Activated naive CD4-positive, alpha-beta T cell treated with anti-CD3 and anti-CD28 coated beads for 36 hours (primary cell): Measurements from ENCODE around the gene KAZN. TPM values are rescaled to one million over a fixed set of nuclear protein-coding genes. Genes with fewer than 3 reads are reported as not detected.
"Not testable (repeated sequence)": the region's sequence is repeated elsewhere in the genome, so short reads cannot be mapped to it uniquely, and the experiment has no call there.

Experiments used
- CTCF ChIA-PET: fragments of 350-600 bp; sonication (Branson Sonifier 250); formaldehyde crosslinking; loops from one replicate; lab custom pipeline; 2021; ENCODE audit warnings: antibody characterized with exemption; lab: Charles Lee
- DNase-seq: peaks from one replicate; pipeline ENCODE4 v3.0.0-alpha.2; 2020
- H3K27ac Mint-ChIP-seq: one replicate; pipeline ENCODE4 v1.8.0; 2021; ENCODE audit warnings: mild to moderate bottlenecking, mixed read lengths
- H3K27me3 Mint-ChIP-seq: one replicate; pipeline ENCODE4 v1.8.0; 2021; ENCODE audit warnings: low read depth, mixed read lengths
- H3K36me3 Mint-ChIP-seq: one replicate; pipeline ENCODE4 v1.8.0; 2021; ENCODE audit warnings: low read depth, mixed read lengths
- H3K4me1 Mint-ChIP-seq: one replicate; pipeline ENCODE4 v1.8.0; 2021; ENCODE audit warnings: low read depth, mixed read lengths
- H3K4me3 Mint-ChIP-seq: one replicate; pipeline ENCODE4 v1.8.0; 2021; ENCODE audit warnings: mild to moderate bottlenecking, moderate library complexity, mixed read lengths
- H3K9me3 Mint-ChIP-seq: one replicate; pipeline ENCODE4 v1.8.0; 2021; ENCODE audit warnings: mixed read lengths
- intact Hi-C: fragments of 100-400 bp; cut with micrococcal nuclease; formaldehyde crosslinking; loops from one replicate; pipeline ENCODE4 v1.15.1; 2023
- total RNA-seq, 2 experiments: library from RNA; stranded (reverse); gene quantifications; one replicate each; pipeline ENCODE4 v1.2.3, GENCODE V29; 2021

The KAZN gene
- total RNA-seq, 2 experiments from 2014 or later = 0.55 to 0.59 TPM

GRCh38 chr1:15040685-15041084, 442.2 kb downstream of the KAZN start:
- H3K27ac Mint-ChIP-seq, DNase-seq, H3K27me3 Mint-ChIP-seq, H3K4me3 Mint-ChIP-seq, H3K9me3 Mint-ChIP-seq, H3K4me1 Mint-ChIP-seq, intact Hi-C loops, H3K36me3 Mint-ChIP-seq: not testable (repeated sequence)
- CTCF ChIA-PET = interaction anchor here (0.6 to 1.6 kb wide), 2 partner anchors 13 to 751 kb away, joined by 4 read pairs; no protein-coding TSS in a partner anchor

DNA sequence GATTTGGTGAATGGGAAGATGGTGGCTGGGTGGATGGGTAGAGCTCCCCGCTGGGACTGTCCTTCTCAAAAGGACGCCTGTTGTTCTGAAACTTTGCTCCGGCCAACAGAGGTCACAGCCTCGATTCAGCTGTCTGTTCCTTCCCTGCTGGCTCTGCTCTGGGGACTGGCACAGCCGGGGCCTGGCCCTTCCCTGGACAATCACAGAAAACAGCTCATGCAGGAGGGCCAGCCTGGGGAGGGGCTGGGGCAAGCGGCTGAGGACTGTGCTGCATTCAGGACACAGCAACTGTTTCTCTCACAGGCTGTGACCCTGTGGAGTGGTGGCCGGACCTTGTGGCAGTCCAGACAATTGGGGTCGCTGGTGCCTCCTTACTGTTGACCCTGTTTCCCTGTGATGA, 444.4 kb downstream of the KAZN start:
- no peak overlapping the region for H3K4me3 Mint-ChIP-seq
- no peaks in the 10 kb centered on the region for H3K27me3 Mint-ChIP-seq
- intact Hi-C loops = no loop called here
- H3K36me3 Mint-ChIP-seq = no peaks in the 10 kb centered on the region
- DNase-seq = no peak
- no peak overlapping the region for H3K27ac Mint-ChIP-seq
- CTCF ChIA-PET = interaction anchor here (0.8 kb wide), 2 partner anchors 12 to 14 kb away, joined by 3 to 5 read pairs; no protein-coding TSS in a partner anchor
- H3K9me3 Mint-ChIP-seq = no peaks in the 10 kb centered on the region
- H3K4me1 Mint-ChIP-seq = no peaks in the 10 kb centered on the region

- H3K4me1 Mint-ChIP-seq = no peaks in the 10 kb centered on the region
- CTCF ChIA-PET = no interaction called here
- DNase-seq = no peak
- intact Hi-C loops = no loop called here
- H3K4me3 Mint-ChIP-seq = no peak overlapping the region
- H3K27ac Mint-ChIP-seq = no peak overlapping the region
- H3K36me3 Mint-ChIP-seq = no peaks in the 10 kb centered on the region
- H3K9me3 Mint-ChIP-seq = no peaks in the 10 kb centered on the region
- no peaks in the 10 kb centered on the region for H3K27me3 Mint-ChIP-seq
Measured at GRCh38 chr1:15043934-15044333, 445.4 kb downstream of the KAZN start.

- intact Hi-C loops = no loop called here
- Mint-ChIP-seq H3K27me3 (no peaks in the 10 kb centered on the region), H3K9me3 (no peaks in the 10 kb centered on the region), H3K36me3 (no peaks in the 10 kb centered on the region), H3K27ac (no peak overlapping the region), H3K4me1 (no peaks in the 10 kb centered on the region), H3K4me3 (no peak overlapping the region)
- CTCF ChIA-PET = interaction anchor here (0.7 to 1.0 kb wide), 2 partner anchors 66 to 130 kb away, joined by 3 read pairs; no protein-coding TSS in a partner anchor
- no peak for DNase-seq
Measured at GRCh38 chr1:15045123-15045522, 446.6 kb downstream of the KAZN start.

- H3K36me3 Mint-ChIP-seq = no peaks in the 10 kb centered on the region
- no peaks in the 10 kb centered on the region for H3K27me3 Mint-ChIP-seq
- peak; percentile 76 for DNase-seq
- no peaks in the 10 kb centered on the region for H3K9me3 Mint-ChIP-seq
- peak overlapping the region; percentile 36 for H3K27ac Mint-ChIP-seq
- CTCF ChIA-PET = interaction anchor here (0.7 to 2.0 kb wide), 9 partner anchors 10 to 1383 kb away, joined by 3 to 5 read pairs (median 3); no protein-coding TSS in a partner anchor
- intact Hi-C loops = no loop called here
- no peak overlapping the region for H3K4me3 Mint-ChIP-seq
- H3K4me1 Mint-ChIP-seq = no peaks in the 10 kb centered on the region
Measured at GRCh38 chr1:15046487-15047165, 448.1 kb downstream of the KAZN start.

DNA sequence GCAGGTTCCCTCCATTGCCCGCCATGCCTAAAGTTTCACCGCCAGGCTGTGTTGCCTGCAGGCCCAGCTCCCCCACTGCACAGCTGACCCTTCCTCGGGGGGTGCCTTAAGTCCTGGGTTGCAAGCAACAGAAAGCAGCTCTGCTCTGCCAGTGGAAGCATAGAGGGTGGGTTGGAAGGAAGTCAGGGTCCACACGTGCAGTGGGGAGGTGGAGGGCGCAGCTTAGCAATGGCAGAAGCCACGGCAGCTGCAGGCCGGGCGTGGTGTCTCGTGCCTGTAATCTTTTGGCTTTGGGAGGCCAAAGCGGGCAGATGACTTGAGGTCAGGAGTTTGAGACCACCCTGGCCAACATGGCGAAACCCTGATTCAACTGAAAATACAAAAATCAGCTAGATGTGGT, 448.8 kb downstream of the KAZN start:
- intact Hi-C loops = no loop called here
- H3K27ac Mint-ChIP-seq = no peak overlapping the region
- no peaks in the 10 kb centered on the region for H3K27me3 Mint-ChIP-seq
- H3K4me3 Mint-ChIP-seq = no peak overlapping the region
- H3K4me1 Mint-ChIP-seq = peaks cover 2% of the 10 kb centered on the region
- CTCF ChIA-PET = interaction anchor here (0.8 to 2.0 kb wide), 10 partner anchors 11 to 1116 kb away, joined by 3 to 5 read pairs (median 3); no protein-coding TSS in a partner anchor
- H3K36me3 Mint-ChIP-seq = no peaks in the 10 kb centered on the region
- H3K9me3 Mint-ChIP-seq = no peaks in the 10 kb centered on the region
- no peak for DNase-seq

DNA sequence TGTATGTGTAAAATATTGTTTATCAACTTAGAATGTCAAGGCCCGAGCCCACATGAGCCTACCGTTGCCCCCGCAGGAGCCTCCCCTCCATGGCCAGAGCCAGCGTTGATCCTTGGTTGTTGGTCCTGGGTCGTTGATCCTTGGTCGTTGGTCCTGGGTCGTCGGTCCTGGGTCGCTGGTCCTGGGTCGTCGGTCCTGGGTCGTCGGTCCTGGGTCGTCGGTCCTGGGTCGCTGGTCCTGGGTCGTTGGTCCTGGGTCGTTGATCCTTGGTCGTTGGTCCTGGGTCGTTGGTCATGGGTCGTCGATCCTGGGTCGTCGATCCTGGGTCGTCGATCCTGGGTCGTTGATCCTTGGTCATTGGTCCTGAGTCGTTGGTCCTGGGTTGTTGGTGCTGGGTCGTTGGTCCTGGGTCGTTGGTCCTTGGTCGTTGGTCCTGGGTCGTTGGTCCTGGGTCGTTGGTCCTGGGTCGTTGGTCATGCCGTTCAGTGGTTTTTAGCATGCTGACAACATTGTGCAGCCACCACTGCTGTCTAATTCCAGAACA, 450.0 kb downstream of the KAZN start:
- Mint-ChIP-seq H3K4me3 (no peak overlapping the region), H3K9me3 (no peaks in the 10 kb centered on the region), H3K27me3 (no peaks in the 10 kb centered on the region), H3K4me1 (peaks cover 2% of the 10 kb centered on the region), H3K36me3 (no peaks in the 10 kb centered on the region), H3K27ac (no peak overlapping the region)
- DNase-seq = no peak
- CTCF ChIA-PET = no interaction called here
- intact Hi-C loops = no loop called here

GRCh38 chr1:15049067-15049466, 450.6 kb downstream of the KAZN start:
- no peaks in the 10 kb centered on the region for H3K9me3 Mint-ChIP-seq
- DNase-seq = no peak
- H3K4me3 Mint-ChIP-seq = no peak overlapping the region
- no peaks in the 10 kb centered on the region for H3K36me3 Mint-ChIP-seq
- CTCF ChIA-PET = no interaction called here
- H3K27ac Mint-ChIP-seq = no peak overlapping the region
- H3K27me3 Mint-ChIP-seq = no peaks in the 10 kb centered on the region
- intact Hi-C loops = no loop called here
- H3K4me1 Mint-ChIP-seq = peaks cover 2% of the 10 kb centered on the region

DNA sequence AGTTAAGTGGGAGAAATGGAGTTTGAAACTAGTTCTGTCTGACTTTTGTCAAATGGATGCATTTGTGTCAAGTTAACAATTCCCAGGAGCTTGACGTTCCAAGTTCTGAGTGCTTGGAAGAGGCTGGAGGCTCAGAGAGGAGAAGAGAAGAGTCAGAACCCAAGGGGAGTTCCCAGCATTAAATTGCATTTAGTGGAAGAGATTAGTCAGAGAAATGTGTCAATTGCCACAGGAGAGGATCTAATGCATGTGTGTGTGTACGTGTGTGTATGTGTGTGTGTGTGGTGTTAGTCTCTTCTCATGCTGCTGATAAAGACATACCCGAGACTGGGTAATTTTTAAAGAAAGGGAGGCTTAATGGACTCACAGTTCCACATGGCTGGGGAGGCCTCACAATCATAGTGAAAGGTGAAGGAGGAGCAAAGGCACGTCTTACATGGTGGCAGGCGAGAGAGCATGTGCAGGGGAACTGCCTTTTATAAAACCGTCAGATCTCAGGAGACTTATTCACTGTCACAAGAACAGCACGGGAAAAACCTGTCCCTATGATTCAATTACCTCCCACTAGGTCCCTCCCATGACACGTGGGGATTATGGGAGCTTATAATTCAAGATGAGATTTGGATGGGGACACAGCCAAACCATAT, 453.5 kb downstream of the KAZN start:
- peak; percentile 46 for DNase-seq

DNA sequence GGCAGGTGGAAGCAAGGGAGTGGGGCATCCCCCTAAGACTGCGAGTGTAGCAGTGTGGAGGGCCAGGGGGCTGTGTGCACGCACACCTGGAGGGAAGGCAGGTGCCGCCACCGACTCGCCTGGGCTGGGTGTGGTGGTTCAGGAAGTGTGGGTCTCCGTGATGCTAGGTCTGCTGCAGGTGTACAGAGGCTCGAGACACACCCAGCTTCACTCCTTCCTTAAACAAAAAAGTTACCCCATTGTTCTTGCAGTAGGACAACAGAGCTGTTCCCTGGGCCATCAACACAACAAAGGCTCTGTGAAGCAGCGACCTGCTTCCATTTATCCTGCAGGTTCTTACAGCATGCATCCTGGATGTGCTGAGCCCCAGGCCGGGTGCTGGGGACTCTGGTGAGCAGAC, 454.7 kb downstream of the KAZN start:
- peaks cover 2% of the 10 kb centered on the region for H3K4me1 Mint-ChIP-seq
- intact Hi-C loops = no loop called here

More for the DNA sequence above, 453.5 kb downstream of the KAZN start:
- intact Hi-C loops = no loop called here
- no peak overlapping the region for H3K4me3 Mint-ChIP-seq
- peaks cover 2% of the 10 kb centered on the region for H3K4me1 Mint-ChIP-seq
- CTCF ChIA-PET = no interaction called here
- H3K27ac Mint-ChIP-seq = no peak overlapping the region
- H3K9me3 Mint-ChIP-seq = no peaks in the 10 kb centered on the region
- no peaks in the 10 kb centered on the region for H3K27me3 Mint-ChIP-seq
- no peaks in the 10 kb centered on the region for H3K36me3 Mint-ChIP-seq

GRCh38 chr1:15055736-15056415, 457.4 kb downstream of the KAZN start:
- Mint-ChIP-seq H3K4me1 (peaks cover 2% of the 10 kb centered on the region), H3K9me3 (no peaks in the 10 kb centered on the region), H3K27ac (no peak overlapping the region), H3K27me3 (no peaks in the 10 kb centered on the region), H3K36me3 (no peaks in the 10 kb centered on the region), H3K4me3 (no peak overlapping the region)
- DNase-seq = no peak
- intact Hi-C loops = no loop called here
- CTCF ChIA-PET = no interaction called here

More for the DNA sequence above, 454.7 kb downstream of the KAZN start:
- Mint-ChIP-seq H3K9me3 (no peaks in the 10 kb centered on the region), H3K4me3 (no peak overlapping the region), H3K36me3 (no peaks in the 10 kb centered on the region), H3K27me3 (no peaks in the 10 kb centered on the region), H3K27ac (no peak overlapping the region)
- CTCF ChIA-PET = no interaction called here
- DNase-seq = no peak

GRCh38 chr1:15056515-15057285, 458.2 kb downstream of the KAZN start:
- no peak for DNase-seq

More at GRCh38 chr1:15056515-15057285, 458.2 kb downstream of the KAZN start:
- Mint-ChIP-seq H3K4me3 (no peak overlapping the region), H3K4me1 (peaks cover 2% of the 10 kb centered on the region), H3K27me3 (no peaks in the 10 kb centered on the region), H3K9me3 (no peaks in the 10 kb centered on the region), H3K27ac (no peak overlapping the region), H3K36me3 (no peaks in the 10 kb centered on the region)
- CTCF ChIA-PET = no interaction called here
- intact Hi-C loops = no loop called here
